Inflammatory macrophage treated with lipopolysaccharide for 4 hours (primary cell): ENCODE measurements around the gene ZNF77.
"Not testable (repeated sequence)": the region's sequence is repeated elsewhere in the genome, so short reads cannot be mapped to it uniquely, and the experiment has no call there.

Experiments used
- DNase-seq: peaks from one replicate; pipeline ENCODE4 v3.0.0-alpha.2; 2020

The ZNF77 gene

DNA sequence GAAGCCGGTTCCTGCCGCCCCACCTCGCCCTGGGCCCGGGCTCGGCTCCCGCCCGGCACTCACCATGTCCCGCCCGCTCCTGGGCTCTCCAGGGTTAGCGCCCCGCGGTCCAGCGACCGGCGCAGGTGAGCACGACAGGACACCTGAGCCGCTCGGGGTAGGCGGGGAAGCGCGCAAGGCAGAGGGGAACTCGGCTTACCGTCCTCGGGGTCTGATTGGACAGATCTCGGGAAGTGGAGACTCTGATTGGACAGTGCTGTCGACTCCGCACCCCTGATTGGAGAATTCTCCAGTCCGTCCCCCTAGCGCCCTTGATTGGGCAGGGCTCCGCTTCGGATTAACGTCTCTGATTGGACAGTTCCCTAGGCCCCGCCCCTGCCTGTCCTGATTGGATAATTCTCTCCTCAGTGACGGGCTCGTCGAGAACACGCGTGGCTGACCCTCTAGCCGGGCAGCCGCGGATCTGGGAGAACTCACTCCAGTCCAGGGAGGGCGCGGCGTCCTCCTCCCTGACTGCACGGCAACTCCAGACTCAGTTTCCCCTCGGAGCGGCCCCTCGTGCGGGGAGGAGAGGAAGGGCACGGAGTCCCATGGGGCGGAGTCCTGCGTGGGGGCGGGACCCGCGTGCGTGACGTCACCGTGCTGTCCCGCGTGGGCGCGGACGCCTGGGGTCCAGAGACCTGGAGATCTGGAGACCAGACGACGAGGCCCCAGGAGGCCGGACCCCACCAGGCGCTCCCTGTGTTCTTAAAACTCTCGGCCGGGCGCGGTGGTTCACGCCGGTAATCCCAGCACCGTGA lies at the start of gene ZNF77:
TSS of gene ZNF77 (minus strand) at position 197 of the 800 bp plus-strand sequence. CDS start at position 66, 131 bp downstream.
- DNase-seq: peak; percentile 99

DNA sequence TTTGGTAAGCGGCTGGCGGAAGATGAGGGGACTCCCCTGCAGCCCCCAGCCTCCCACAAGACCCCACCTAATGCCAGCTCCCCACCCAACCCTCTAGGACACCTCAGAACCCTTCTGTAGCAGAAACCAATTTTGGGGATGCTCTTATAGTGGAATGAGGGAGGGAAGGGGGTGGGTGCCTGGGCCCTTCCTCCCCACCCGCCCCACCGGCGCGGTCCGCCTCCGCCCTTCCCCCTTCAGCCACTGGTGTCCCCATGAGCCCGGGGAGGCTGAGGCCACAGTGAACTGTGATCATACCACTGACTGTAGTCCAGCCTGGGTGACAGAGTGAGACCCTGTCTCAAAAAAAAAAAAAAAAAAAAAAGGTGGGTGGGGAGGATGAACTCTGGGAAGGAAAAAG lies 48.8 kb upstream of the ZNF77 start:
- no peak for DNase-seq

DNA sequence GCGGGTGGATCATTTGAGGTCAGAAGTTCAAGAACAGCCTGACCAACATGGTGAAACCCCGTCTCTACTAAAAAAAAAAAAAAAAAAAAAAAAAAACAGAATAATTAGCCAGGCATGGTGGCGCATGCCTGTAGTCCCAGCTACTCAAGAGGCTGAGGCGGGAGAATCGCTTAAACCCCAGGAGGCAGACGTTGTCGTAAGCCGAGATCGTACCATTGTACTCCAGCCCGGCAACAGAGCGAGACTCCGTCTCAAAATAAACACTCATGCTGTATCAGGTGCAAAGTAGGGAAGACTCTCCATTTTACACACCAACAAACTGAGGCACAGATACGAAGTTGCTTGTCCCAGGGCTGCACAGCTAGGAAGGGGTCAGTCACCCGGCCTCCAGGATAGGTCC lies 48.2 kb upstream of the ZNF77 start:
- DNase-seq: no peak

DNA sequence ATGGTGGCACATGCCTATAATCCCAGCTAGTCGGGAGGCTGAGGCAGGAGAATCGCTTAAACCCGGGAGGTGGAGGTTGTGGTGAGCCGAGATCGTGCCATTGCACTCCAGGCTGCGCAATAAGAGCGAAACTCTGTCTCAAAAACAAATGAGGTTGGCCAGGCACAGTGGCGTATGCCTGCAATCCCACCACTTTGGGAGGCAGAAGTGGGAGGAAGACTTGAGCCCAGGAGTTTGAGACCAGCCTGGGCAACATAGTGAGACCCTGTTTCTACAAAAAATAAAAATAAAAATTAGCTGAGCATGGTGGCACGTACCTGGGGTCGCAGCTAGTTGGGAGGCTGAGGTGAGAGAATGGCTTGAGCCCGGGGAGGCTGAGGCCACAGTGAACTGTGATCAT lies 47.6 kb upstream of the ZNF77 start:
- DNase-seq: not testable (repeated sequence)

DNA sequence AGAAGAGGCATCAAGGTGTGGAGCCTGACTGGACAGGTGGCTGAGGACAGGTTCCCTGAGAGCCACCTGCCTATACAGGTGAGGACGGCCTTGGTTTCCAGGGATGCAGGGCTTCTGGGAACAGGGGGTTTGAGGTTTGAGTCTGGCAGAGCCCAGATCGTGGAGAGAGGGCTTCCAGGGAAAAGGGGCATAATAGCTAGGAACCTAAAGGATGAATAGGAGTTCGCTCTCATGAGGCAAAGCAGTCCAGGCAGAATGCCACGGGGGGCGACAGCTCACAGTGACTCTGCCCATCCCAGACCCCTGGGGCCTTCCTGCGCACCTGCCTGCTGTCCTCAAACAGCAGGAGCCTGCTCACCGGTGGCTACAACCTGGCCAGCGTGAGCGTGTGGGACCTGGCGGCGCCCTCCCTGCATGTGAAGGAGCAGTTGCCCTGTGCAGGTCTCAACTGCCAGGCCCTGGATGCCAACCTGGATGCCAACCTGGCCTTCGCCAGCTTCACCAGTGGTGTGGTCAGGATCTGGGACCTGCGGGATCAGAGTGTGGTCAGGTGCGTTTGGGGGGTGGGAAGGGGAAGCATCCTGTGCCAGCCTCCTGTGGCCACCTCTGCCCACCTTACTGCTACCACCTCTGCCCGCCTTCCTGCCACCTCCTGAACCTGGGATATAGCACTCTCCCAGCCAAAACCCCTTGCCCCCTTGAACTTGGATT lies 44.6 kb upstream of the ZNF77 start:
- no peak for DNase-seq

DNA sequence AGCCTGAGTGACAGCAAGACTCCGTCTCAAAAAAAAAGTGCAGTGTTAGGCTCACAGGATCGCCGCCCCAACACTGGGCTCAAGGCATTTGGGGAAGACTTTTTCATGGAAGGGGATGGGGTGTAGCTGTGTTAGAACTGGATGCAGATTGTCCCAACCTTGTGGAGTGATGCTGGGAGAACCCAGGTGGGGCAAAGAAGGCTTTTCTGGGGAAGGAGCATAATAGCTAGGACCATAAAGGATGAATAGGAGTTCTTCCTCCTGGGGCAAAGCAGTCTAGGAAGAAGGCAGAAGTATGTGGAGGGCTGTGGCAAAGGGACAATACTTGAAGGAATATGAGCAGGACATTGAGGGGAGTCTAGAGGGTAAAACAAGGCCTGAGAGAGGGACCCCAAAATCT lies 43.8 kb upstream of the ZNF77 start:
- DNase-seq: no peak

DNA sequence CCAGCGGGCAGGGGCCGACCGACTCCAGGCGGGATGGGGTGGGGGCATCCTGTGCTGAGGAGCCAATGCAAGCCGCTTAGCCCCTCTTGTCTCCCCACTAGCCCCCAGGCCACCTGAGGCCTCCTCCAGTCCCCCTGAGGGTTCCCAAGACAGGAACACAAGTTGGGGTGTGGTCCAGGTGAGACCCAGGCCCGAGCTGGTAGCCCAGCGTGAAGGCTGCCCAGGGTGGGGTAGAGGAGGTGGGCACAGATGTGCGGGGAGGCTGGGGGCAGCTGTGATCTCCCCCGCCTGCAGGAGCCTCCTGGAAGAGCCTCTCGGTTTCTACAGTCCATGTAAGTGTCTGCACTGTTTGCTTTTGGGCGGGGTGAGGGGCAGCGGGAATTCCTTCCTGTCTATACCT lies 43.0 kb upstream of the ZNF77 start:
- no peak for DNase-seq

DNA sequence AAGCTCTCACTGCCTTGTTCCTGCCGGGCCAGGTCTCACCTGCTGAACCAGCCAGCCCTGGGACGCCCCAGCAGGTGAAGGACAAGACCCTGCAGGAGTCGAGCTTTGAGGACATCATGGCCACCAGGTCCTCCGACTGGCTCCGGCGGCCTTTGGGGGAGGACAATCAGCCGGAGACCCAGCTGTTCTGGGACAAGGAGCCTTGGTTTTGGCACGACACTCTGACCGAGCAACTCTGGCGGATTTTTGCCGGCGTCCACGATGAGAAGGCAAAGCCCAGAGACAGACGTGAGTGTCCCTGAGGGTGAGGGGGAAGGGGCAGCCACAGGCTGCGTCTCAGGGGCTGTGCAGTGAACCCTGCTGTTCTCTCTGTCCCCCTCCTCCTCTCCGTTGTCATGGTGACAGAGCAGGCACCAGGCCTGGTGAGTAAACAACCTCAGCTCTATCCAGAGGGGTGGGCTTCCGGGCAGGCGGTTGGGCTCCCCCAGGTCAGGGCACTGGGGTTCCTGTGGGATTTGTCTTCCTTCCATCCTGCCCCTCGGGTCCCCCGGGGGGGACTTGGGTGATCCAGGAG lies 42.3 kb upstream of the ZNF77 start:
- DNase-seq: no peak

DNA sequence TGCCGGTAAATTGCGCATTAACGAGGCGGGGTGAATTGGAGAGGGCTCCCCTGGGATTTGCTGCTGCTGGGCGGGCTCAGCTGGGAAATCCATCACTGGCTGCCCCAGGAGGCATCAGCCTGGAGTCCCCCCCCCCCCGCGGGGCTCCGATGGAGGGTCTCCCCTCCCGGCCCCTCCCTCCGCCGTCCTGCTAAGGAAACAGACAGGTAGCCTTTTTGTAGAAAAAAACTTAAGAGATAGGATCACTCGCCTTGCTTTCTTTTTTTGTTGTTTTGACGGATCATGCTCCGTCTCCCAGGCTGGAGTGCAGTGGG lies 39.4 kb upstream of the ZNF77 start:
- DNase-seq: no peak

DNA sequence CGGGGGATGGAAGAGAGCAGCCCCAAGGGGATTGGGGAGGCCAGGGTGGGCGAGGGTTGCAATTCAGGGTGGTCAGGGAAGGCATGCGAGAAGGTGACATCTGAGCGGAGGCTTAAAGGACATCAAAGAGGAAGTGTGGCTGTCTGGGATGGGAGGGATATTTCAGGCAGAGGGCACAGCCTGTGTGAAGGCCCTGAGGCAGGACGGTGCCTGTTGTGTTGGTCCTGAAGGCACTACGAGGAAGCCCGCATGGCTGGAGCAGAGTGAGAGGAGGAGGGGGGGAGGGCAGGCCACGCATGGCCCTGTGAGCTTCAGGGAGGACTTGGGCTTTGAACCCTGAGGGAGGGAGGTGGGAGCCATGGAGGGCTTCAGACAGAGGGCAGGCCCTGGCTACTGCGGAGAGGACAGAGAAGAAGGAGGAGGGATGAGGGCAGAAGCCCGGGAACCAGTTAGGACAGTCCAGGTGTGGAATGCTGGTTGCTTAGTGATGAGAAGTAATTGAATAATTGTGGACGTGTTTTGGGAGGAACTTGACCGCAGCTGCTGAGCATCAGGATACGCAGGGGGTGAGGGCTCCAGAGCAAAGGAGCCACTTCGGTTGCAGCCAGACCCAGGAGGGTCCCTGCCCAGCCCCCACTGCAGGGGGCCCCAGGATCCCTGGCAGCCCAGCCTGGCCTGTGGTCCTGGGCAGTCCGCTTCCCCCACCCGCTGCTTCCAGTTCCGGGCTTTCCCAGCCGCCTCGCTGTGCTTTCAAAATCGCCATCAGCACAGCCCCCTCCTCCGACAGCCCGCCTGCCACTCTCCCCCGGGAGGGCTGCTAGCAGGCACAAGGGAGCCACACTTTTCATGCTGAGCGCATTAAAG lies 38.8 kb upstream of the ZNF77 start:
- no peak for DNase-seq

DNA sequence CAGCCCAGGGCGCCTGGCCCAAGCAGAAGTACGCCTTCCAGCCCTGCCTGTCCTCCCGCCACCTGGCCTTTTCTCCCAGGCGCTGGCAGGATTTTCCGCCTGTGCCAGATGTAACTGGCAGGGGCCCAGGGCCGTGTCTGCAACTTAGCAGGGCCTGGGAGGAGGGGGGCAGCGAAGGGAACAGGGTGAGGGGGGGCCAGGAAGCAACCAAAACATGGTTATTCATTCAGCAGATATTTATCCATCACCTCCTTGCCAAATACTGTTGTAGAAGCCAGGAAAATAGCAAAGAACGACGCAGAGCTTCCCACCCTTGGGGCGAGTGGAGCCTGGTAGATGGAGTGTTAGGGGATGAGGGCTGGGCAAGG lies 38.2 kb upstream of the ZNF77 start:
- no peak for DNase-seq

DNA sequence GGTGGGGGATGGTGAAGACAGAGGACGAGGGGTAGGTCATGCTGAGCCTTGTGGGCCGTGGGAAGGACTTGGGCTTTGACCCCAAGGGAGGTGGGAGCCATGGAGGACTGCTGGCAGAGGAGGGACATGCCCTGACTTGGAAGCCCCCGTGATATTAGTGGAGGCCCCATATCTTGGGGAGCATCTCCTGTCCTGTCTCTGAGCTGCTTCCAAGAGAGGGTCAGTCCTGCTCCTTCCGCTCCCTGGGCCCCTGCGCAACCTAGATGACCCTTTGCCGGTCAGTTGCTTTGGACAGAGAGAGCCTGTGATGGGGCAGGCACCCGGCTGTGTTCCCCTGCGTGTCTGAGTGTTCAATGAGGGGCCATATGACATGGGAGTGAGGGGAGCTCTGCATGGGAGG lies 37.8 kb upstream of the ZNF77 start:
- DNase-seq: no peak

DNA sequence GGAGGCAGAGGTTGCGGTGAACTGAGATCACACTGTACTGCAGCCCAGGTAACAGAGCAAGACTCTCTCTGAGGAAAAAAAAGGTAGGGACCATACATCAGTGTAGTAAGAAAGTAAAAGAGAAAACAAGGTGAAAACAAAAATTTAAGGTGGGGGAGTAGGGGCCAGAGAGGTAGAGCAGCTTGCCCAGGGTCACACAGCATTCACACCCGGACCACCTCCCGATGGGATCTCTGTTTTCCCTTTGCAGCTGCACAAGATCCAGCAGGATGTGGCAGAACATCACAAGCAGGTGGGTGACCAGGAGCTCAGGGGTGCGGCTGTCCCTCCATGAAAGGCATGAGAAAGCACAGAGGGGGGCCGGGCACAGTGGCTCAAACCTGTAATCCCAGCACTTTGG lies 37.1 kb upstream of the ZNF77 start:
- DNase-seq: no peak

DNA sequence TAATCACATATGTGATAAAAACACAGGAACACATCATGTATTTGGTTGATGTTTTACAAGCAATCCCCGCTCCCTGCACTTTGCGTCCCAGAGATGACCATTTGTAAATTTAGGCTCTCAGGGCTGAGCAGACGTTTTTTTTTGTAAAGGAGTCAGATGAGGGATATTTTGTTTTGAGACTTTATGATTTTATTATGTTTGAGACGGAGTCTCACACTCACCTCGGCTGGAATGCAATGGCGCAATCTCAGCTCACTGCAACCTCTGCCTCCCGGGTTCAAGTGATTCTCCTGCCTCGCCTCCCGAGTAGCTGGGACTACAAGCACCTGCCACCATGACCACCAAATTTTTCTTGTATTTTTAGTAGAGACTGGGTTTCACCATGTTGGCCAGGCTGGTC lies 34.0 kb upstream of the ZNF77 start:
- DNase-seq: no peak

DNA sequence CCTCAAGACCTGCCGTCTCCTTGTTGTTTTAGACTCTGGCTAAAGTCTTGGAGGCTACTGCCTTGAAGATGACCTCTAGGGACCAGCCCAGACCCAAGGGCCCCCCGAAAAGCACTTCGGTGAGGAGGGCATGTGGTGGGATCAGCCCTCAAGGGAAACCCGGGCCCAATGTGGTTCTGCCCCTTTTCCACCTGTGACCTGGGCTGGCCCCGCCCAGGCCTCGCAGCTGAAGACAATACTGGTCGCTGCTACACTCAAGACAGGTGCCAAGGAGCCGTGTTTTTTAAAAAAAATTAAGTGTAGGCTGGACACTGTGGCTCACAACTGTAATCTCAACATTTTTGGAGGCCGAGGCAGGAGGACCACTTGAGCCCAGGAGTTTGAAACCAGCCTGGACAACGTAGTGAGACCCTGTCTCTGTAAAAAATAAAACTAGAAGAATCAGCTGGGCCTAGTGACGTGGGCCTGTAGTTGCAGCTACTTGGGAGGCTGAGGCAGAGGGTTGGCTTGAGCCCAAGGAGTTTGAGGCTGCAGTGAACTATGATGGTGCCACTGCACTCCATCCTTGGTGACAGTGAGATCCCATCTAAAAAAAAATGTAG lies 33.5 kb upstream of the ZNF77 start:
- no peak for DNase-seq

DNA sequence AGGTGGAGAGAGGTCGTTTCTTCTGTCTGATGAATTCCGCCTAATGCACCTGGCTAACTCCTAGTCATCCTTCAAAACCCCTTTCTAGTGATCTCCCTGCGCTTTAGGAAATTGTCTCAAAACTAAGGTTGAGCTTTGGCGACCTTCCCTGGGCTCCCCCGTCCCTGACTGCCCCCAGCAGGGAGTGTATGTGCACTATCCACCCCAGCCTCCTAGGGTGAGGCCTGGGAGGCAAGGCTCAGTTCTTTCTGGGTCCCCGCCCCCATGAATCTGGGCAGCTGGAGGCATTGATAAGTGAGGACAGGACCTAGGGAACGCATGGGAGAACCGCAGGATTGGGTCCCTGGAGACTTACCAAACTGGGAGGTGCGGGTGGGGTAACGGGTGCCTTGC lies 33.0 kb upstream of the ZNF77 start:
- DNase-seq: no peak

DNA sequence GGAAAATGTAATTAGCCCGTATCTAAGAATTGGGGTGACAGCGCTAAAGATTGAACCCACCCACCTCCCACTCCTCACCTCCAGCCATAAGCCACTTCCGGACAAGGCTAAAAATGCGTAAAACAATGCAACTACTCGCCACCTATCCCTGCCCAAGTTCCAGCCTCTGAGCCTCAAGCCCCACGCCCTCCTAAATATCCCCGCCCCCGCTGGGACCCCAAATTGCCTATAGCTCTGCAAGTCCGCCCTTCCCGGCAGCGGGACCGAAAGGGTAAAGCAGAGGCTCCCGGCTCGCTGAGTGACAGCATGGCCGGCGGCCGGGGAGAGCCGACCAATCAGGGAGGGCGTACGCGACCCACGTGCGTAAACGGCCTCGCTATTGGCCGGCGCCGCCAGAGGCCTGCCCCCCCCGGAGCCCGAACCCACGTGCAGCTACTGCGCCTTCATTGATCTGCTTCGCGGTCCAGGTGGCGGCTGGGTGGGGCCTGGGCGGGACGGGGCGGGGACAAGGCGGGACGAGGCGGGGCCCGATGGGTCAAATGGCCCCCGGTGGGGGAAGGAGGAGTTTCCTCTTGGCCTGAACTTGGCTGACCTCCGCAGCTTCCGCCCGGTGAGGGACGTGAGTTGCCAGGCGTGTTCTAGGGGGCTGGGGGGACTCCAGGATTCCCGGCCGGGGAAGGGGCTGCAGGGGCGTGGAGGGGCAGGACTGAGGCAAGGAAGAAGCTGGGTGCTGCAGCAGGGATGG lies 32.4 kb upstream of the ZNF77 start, which contains the start of gene TLE6:
TSS of gene TLE6 (plus strand) at position 564 of the 745 bp plus-strand sequence. CDS start 670 bp downstream, outside the sequence.
- DNase-seq: peak; percentile 94

DNA sequence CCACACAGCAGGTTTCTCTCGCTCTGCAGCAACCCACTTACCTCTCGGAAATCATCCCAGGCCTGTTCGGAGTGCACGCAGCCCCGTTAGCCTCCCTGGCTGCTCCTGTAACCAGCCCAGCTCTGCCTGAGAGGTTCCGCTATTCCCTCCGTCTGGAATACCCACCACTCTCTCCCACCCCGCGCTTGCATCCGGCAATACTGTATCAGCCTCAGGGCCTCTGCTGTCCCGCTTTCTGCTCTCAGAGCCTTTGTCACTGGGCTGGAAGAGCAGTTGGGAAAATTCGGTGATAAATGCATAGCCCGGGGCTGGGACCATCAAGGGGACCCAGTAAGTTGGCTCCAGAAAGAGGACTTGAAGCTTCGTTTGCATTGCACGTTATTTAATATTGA lies 31.8 kb upstream of the ZNF77 start:
- no peak for DNase-seq

DNA sequence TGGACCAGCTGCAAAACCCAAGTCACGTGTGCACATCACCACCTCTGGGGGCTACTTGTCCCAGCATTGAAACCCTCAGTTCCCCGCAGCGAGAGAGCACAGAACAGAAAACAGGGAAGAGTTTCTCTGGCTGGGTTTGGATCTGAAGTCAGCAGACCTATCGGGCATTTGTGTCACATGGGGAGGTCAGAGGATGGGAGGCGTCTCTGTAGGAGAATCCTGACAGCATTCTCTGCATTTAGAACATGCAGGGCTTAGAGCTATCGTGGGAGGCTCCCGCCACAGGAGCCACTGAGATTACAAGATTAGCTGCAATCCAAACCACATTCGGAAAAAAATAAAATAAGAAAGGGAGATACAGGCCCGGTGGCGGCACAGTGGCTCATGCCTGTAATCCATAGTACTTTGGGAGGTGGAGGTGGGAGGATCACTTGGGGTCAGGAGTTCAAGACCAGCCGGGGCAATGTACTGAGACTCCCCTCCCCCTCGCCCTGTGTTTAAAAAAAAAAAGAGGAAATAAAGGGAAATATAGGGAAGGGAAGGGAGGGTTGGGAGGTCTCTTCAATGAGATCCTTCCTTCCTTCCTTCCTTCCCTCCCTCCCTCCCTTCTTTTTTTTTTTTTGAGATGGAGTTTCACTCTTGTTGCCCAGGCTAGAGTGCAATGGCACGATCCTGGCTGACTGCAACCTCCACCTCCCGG lies 29.7 kb upstream of the ZNF77 start:
- peak; percentile 86 for DNase-seq

DNA sequence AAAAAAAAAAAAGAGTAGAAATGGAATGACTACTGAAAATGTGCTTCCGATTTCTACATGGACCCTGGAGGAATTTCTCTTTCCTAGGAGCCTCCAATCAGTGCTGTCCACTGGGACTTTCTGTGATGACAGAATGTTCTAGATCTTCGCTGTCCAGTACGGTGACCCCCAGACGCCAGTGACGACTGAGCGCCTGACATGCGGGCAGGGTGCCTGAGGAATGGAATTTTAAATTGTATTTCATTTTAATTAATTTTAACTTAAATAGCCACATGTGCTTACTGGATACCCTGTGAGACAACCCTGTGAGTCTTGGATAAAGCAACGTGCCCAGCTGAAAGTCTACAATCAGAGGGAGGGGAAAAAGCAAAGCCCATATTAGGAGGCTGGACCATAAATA lies 28.5 kb upstream of the ZNF77 start:
- DNase-seq: no peak

DNA sequence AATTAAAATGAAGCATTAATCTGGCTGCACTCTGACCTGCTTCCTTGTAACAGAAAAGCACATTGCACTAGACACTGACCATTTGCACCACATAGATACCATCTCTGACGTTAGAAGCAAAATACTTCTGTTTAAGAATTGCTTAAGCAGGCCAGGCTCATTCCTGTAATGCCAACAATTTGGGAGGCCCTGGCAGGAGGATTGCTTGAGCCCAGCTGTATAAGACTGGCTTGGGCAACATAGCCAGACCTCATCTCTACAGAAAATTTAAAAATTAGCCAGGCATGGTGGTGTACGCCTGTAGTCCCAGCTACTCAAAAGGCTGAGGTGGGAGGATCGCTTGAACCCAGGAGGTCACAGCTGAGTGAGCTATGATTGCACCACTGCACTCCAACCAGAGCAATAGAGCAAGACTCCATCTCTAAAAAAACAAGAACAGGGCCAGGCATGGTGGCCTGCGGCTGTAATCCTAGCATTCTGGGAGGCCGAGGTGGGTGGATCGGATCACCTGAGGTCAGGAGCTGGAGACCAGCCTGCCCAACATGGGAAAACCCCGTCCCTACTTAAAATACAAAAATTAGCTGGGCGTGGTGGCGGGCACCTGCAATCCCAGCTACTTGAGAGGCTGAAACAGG lies 25.5 kb upstream of the ZNF77 start:
- no peak for DNase-seq
